ENCODE results near the gene PGGHG.
A peak's percentile ranks its signal among the peaks of the same experiment; 100 is the strongest.
"Not testable (repeated sequence)": the region's sequence is repeated elsewhere in the genome, so short reads cannot be mapped to it uniquely, and the experiment has no call there.

Gene PGGHG

DNA sequence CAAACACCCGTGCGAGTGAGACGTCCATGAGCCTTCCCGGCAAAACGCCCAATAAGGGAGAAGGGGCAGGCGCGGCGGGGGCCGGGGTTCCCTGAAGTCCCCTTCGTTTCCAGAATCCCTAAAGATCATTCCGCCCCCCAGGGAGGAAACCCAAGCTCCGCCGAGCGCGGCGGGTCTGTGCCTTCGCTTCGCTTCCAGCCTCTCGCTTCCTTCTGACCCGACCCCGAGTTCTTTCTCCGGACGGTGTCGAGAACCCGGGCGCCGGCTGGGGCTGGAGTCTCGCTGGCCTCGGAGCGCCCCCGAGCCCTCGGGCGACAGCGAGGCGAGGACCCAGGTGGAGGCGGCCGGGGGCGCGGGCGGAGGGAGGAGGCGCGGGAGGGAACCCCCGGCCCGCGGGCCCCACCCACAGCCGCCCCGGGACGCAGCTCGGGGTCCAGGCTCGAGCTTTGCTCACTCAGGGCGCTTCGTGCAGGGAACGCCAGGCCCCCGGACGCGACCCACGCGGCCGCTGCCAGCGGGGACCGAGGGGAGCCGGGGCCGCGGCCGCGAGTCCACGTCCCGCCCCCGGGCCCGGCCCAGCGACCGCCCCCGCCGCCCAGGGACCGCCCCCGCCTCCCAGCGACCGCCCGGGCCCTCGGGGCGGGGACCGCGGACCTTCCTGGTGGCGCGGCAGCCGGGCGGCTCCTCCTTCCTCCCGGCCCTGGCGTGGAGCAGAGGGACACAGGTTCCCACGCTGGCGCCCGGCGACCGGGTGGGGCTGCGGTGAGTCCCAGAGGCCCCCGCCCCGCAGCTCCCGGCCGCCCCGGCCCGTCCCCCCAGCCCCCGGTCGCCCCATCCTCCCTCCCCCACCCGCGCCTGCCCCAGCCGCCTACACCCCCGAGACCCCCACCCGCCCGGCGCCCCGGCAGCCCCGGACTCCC, at the start of gene PGGHG:
PGGHG (plus strand) TSS at position 649 of the 920 bp plus-strand sequence. CDS start 691 bp downstream, outside the sequence.
- DNase-seq: peak; percentile 83

DNA sequence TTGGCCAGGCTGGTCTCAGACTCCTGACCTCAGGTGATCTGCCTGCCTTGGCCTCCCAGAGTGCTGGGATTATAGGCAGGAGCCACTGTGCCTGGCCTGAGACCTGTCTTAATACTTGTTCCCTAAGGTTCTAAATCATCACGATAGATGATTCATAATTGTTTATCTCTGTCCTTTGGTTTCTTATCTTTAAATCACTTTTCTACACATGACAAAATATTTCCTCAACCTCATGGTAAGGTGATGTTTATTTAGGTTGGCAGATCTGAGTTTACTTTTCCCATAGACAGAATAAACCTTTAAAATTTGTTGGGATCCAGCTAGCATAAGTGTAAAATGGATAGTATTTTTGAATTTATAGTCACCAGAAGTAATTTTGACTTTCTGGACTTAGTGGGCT, 48.6 kb upstream of the PGGHG start:
- DNase-seq: no peak

DNA sequence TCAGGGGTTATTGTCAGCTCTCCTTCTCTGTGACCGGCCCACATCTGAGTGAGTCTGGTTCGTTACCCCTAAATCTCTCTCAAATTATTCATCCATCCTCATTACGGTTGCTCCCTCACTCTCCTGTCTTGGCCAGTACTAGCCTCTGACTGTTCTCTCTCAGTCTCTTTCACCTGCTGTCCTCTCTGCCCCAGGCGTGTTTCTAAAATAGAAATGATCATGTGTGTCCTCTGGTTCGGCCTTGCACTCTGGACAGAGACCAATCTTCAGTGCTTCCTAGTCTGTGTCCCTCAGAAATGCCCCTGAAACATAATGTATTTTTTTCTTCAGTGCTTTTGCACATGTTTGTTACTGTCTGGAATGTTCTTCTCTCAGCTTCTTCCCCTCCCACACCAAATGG, 47.3 kb upstream of the PGGHG start:
- DNase-seq: no peak

- no peak for DNase-seq
These were observed 44.5 kb upstream of the PGGHG start for GRCh38 chr11:244376-244775.

- no peak for DNase-seq
These were observed 39.9 kb upstream of the PGGHG start for GRCh38 chr11:249062-249461.

- no peak for DNase-seq
These were observed 38.7 kb upstream of the PGGHG start for GRCh38 chr11:250274-250673.

DNA sequence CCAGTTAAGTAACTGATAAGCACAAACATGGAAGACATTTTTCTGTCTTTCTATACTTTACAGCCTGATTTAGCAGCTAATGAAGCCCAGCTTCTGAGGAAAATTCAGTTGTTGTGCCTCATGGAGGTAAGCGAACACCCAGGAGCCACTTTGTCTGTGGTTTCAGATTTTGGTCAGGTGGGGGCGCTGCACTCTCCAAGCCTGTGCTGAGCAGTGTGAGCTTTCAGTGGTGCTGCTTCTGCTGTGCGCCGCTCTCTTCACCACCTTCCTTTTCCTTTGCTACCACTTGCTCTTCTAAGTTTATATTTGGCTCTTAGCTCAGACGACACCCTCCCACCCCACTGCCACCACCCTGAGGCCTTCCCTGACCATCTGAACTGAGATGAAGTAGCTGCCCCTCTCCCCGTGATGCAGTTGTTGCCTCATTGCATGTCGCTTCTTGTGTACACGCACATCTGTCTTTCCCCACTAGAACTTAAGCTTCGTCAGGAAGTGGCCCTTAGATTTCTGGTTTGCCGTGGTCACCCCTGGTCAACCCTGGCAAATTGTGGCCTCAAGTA, 38.1 kb upstream of the PGGHG start:
- peak; percentile 84 for DNase-seq

- DNase-seq: no peak
These were observed 37.4 kb upstream of the PGGHG start for GRCh38 chr11:251550-251949.

- DNase-seq: no peak
These were observed 36.3 kb upstream of the PGGHG start for GRCh38 chr11:252666-253065.

DNA sequence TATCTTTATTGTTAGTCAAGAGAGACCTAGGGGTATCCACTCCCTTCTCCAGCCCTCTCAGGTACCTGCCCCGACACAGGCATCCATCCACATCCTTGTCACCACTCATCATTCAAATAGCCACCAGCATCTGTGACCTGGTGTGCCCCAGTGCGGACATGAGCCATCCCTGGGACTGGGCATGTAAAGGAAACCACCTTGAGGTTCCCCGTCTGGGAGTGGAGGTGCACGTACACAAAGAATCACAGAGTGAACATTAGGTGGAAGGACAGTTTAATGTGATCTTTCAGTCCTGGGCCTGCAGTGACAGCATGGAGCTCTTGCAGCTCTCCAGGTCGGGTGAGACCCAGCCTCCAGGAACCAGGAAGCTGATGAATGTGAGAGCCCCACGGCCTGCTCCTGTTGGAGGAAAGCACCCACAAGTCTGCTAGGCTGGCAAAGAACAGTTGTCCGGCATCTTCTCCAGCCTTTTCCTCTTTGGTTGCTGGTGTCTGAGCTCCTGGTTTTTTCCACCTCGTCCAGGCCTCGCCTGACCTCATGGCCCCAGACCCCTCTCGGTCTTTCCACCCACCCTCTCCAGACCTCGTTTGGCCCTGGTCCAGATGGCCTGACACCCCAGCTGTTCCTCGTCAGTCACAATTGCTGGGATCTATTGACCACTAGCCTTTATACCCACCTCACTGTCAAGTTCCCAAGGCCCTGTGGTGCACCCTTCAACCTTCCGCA, 35.6 kb upstream of the PGGHG start:
- DNase-seq: no peak

- DNase-seq: no peak
These were observed 35.0 kb upstream of the PGGHG start for GRCh38 chr11:253886-254270.

DNA sequence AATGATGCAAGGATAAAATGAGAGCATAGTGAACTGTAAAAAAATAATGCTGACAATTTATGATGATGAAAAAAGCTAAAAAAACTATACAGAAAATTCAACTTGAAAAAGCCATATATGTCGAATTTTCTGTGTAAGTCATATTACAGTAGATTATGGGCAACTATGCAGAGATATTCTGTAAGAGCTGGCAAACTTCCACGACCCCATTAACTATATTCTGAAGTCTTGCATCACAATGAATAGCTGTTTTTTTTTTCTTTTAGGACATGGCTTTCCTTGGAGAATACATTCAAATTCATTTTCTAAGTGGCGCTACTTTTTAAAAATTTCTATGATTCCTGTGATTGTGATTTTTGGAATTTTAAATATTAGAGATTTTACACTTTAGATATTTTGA, 33.8 kb upstream of the PGGHG start:
- DNase-seq: no peak

GRCh38 chr11:255816-256215, 33.1 kb upstream of the PGGHG start:
- DNase-seq: no peak

DNA sequence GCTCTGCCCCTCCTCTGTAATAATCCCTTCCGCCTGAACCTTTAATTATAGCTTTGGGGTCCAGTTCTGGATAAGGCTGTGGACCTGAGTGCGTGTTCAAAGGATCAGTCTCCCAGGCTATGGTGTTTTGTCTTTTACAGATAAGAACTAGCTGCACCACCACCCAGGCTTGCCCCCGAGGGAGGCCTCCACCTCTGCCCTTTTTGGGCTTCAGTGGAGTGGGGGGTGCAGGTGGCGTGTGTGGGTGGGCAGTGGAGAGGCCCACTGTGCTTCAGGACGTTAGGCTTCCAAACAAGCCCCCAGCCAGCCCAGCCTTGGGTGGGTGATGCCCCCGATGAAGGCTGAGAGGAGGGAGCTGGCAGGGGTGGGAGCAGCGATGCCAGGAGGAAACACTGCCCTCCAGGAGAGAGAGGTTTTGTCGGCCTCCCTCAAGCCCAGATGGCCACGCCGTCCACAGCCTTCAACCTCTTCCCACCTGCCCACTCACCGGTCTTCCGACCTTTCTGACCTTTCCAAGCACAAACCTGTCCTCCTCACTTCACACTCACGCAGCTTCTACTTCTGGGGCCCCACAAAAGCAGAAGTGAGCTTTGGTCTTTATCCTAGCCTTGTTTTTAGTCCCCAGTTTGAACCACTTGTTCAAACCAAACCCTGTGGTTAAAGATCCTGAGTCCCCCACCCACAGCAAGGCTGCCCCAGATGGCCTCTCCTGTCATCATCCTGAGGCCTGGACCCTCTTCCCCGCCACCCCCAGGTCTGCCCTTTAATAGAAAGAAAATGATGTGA, 31.8 kb upstream of the PGGHG start:
- DNase-seq: no peak

GRCh38 chr11:257766-258493, 31.0 kb upstream of the PGGHG start:
- DNase-seq: no peak

DNA sequence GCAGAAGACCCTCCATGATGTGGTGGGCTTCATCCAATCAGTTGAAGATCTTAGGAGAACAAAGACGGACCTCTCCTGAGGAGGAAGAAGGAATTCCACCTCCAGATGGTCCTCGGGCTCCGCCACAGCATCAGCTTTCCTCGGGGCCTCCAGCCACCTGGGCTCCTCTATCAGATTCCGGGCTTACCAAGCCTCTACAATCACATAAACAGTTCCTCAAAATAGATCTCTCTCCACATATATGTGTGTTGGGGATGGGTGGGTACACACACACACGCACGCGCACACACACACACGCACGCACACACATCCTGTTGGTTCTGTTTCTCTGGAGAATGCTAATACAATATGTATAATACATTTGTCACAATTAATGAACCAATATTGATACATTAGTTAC, 29.5 kb upstream of the PGGHG start:
- no peak for DNase-seq

GRCh38 chr11:261624-262023, 27.3 kb upstream of the PGGHG start:
- no peak for DNase-seq

DNA sequence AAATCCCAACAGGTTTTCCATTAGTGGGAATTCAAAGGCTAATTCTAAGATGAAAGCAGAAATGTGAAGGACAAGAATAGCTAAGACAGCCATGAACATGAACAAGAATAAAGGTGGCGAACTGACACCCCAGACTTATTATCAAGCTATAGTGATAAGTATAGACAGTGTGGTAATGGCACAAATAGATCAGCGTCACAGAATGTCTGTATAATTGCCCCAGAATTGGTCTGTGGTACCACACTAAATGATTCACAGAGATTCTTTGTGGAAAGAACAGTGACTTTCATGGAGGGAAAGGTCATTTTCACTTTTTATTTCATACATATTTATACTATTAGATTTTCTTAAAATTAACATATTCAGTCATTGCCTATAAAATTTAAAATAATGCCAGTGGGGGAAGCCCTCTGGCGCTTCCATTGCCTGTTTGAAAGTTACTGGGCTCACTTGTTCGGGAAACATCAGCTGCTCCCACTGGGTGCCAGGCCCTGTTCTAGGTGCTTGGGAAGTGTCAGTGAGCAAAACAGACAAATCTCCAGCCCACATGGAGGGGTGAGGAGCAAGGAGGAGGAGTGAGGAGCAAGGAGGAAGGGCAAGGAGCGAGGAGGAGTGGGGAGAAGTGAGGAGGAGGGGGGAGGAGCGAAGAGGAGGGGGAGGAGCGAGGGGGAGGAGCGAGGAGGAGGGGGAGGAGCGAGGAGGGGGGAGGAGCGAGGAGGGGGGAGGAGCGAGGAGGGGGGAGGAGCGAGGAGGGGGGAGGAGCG, 22.1 kb upstream of the PGGHG start:
- no peak for DNase-seq

GRCh38 chr11:267491-267994, 21.4 kb upstream of the PGGHG start:
- DNase-seq: no peak

- not testable (repeated sequence) for DNase-seq
These were observed 20.2 kb upstream of the PGGHG start for GRCh38 chr11:268716-269145.
